GM19099 (cell line): ENCODE data around the gene TIMM8B.

Experiments used
- POLR2A ChIP-seq: IDR thresholded peaks from 3 replicates; pipeline ENCODE4 v1.6.1; 2011; ENCODE audit warnings: low read depth; ENCODE audit not compliant: insufficient read length; ENCODE audit errors: extremely low read depth

Gene TIMM8B

DNA sequence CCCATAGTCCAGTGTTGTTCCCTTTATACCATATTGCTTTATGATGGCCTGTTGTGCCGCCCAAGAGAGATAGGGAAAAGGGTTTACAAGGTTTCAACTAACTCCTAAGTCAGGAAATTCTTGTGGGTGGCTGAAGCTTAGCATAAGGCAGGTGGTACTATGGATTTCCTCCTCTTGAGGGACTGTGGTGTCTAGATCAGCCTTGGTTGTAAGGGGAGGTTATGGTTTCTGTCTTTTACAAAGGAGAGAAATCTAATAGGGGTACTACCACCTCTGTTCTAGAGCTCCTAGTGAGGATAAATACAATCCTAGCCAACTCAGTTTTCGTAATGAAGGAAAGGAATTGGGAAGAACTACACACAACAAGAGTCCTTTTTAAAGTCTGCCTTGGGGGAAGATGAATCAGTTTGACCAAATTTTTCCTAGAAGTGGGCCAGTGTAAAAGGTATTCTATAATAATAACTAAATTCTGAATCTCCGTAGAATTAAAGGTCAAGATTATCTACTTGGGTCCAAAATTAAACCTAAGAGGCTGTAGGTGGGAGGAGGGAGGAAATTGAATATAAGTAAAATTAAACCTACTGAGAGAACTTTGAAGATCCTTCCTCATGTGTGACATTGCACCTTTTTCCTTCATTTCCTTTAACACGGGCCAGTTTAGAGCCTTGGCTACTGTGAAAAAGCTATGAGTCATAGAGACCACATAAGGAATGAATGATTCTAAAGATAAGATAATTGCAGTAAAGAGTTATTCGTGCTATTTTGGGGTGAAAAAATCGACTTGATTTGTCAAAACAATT is 44.2 kb downstream of the TIMM8B start:
- TF ChIP-seq POLR2A, result no peak

DNA sequence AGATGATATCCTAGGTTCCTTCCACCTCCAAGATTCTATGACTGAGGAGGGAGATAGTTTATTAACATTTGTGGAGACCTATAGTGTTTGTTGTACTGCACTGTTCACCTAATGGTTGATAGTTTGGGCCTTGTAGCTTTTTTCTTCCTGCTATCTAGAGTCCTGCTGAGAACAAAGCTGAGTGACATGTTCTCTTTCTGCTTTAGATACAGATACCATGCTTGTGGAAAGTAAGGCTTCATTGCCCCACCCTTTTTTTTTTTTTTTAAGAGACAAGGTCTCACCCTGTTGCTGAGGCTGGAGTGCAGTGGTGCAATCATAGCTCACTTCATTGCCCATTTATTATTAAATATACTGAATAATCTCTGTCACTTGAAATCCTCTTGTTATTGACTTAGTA is 49.0 kb downstream of the TIMM8B start:
- TF ChIP-seq POLR2A, result no peak
